ENCODE measurements around the gene MTSS2.

The MTSS2 gene

GRCh38 chr16:70708366-70709246 lies 22.8 kb upstream of the MTSS2 start:
- TF ChIP-seq CTCF (IDR thresholded peaks at IDR 0.05; ENCODE audit: low read depth, low read length), result no peak
- H3K4me3 ChIP-seq (ENCODE audit: low read depth, low read length), result no peak overlapping the region

GRCh38 chr16:70706948-70707465 lies 21.2 kb upstream of the MTSS2 start:
- no peak for TF ChIP-seq CTCF (IDR thresholded peaks at IDR 0.05; ENCODE audit: low read depth, low read length)
- H3K4me3 ChIP-seq (ENCODE audit: low read depth, low read length), result no peak overlapping the region

- H3K4me3 ChIP-seq (ENCODE audit: low read depth, low read length), result no peak overlapping the region
- TF ChIP-seq CTCF (IDR thresholded peaks at IDR 0.05; ENCODE audit: low read depth, low read length), result no peak
These were observed 19.2 kb upstream of the MTSS2 start for GRCh38 chr16:70705056-70705455.

- H3K4me3 ChIP-seq (ENCODE audit: low read depth, low read length), result no peak overlapping the region
- TF ChIP-seq CTCF (IDR thresholded peaks at IDR 0.05; ENCODE audit: low read depth, low read length), result no peak
These were observed 18.7 kb upstream of the MTSS2 start for GRCh38 chr16:70704586-70704985.

- no peak overlapping the region for H3K4me3 ChIP-seq (ENCODE audit: low read depth, low read length)
- TF ChIP-seq CTCF (IDR thresholded peaks at IDR 0.05; ENCODE audit: low read depth, low read length), result no peak
These were observed 18.1 kb upstream of the MTSS2 start for GRCh38 chr16:70703835-70704381.

- TF ChIP-seq CTCF (IDR thresholded peaks at IDR 0.05; ENCODE audit: low read depth, low read length), result peak; percentile 63
- no peak overlapping the region for H3K4me3 ChIP-seq (ENCODE audit: low read depth, low read length)
These were observed 17.4 kb upstream of the MTSS2 start for GRCh38 chr16:70703041-70703834.

Data from WI38 (cell line).